ENCODE measurements around the gene PCGF3.

GRCh38 chr4:815464-816146, 110.0 kb downstream of the PCGF3 start:
- TF ChIP-seq POLR2A (IDR thresholded peaks at IDR 0.05) (no peak), CTCF (IDR thresholded peaks at IDR 0.05) (no peak)

Data from right lobe of liver (tissue), 4 donors.